ENCODE results near the gene MS4A18.

- TF ChIP-seq EZH2phosphoT487 (IDR thresholded peaks at IDR 0.05; ENCODE audit: insufficient read depth, low read depth) = no peak
- no peak for TF ChIP-seq EZH2 (IDR thresholded peaks at IDR 0.05; ENCODE audit: insufficient read depth, poor library complexity, severe bottlenecking)
Observed at GRCh38 chr11:60743058-60743457, 18.5 kb downstream of the MS4A18 start.
